ENCODE data around the gene IRF8.

- no peak for TF ChIP-seq POLR2A (IDR thresholded peaks at IDR 0.05; ENCODE audit: low read depth, low read length)
- no peak for TF ChIP-seq TAF1 (IDR thresholded peaks at IDR 0.05; ENCODE audit: borderline replicate concordance, low read depth, low read length)
Observed at GRCh38 chr16:85970016-85970733, 71.2 kb downstream of the IRF8 start.
